Panc1 (cell line): ENCODE results near the gene SYTL3.

Source experiments
- CTCF ChIP-seq: fragments of 450-650 bp; IDR thresholded peaks from 2 replicates; pipeline ENCODE4 v1.5.1; 2017; ENCODE audit warnings: mild to moderate bottlenecking
- POLR2AphosphoS5 ChIP-seq: IDR thresholded peaks from 2 replicates; pipeline ENCODE4 v1.6.1; 2012; ENCODE audit warnings: mild to moderate bottlenecking, low read depth, low read length, moderate library complexity

GRCh38 chr6:158764926-158765325, 115.1 kb downstream of the SYTL3 start:
- TF ChIP-seq CTCF (no peak), POLR2AphosphoS5 (no peak)
